Neural progenitor cell (in vitro differentiated cells): ENCODE measurements around the gene BHLHE40. TPM values are rescaled to one million over a fixed set of nuclear protein-coding genes. Genes with fewer than 3 reads are reported as not detected.

Experiments used
- DNase-seq: peaks from one replicate; pipeline ENCODE4 v3.0.0-alpha.2; 2016; ENCODE audit warnings: low spot score
- H2AFZ ChIP-seq: fragments of 200-600 bp; sonication (generic); replicated peaks from 2 replicates; pipeline ENCODE4 v1.6.1; 2016; ENCODE audit warnings: antibody characterized with exemption
- H3F3A ChIP-seq: fragments of 200-600 bp; sonication (generic); 2 replicates; pipeline ENCODE4 v1.6.1; 2016; ENCODE audit warnings: antibody characterized with exemption, low read depth
- H3K27ac ChIP-seq: fragments of 200-600 bp; sonication (generic); 2 replicates; pipeline ENCODE4 v1.5.1; 2016; ENCODE audit warnings: mild to moderate bottlenecking
- H3K27me3 ChIP-seq: fragments of 200-600 bp; sonication (generic); 2 replicates; pipeline ENCODE4 v1.6.1; 2016; ENCODE audit warnings: mild to moderate bottlenecking, moderate library complexity
- H3K36me3 ChIP-seq: fragments of 200-600 bp; sonication (generic); 2 replicates; pipeline ENCODE4 v1.5.1; 2016
- H3K4me1 ChIP-seq: fragments of 200-600 bp; sonication (generic); 2 replicates; pipeline ENCODE4 v1.6.1; 2016; ENCODE audit warnings: mixed run types
- H3K4me2 ChIP-seq: fragments of 200-600 bp; sonication (generic); 2 replicates; pipeline ENCODE4 v1.6.1; 2016
- H3K4me3 ChIP-seq: fragments of 200-600 bp; sonication (generic); 2 replicates; pipeline ENCODE4 v1.5.1; 2016
- H3K79me2 ChIP-seq: fragments of 200-600 bp; sonication (generic); 2 replicates; pipeline ENCODE4 v1.6.1; 2016; ENCODE audit warnings: low read depth
- H3K9ac ChIP-seq: fragments of 200-600 bp; sonication (generic); 2 replicates; pipeline ENCODE4 v1.6.1; 2016
- H3K9me3 ChIP-seq: fragments of 200-600 bp; sonication (generic); 2 replicates; pipeline ENCODE4 v1.5.1; 2016; ENCODE audit warnings: low read depth
- H4K20me1 ChIP-seq: fragments of 200-600 bp; sonication (generic); 2 replicates; pipeline ENCODE4 v1.6.1; 2016; ENCODE audit warnings: low read depth
- H3K27ac Mint-ChIP-seq: 3 replicates; pipeline ENCODE4 v1.8.0; 2021; ENCODE audit warnings: mixed read lengths
- H3K27me3 Mint-ChIP-seq: 2 replicates; pipeline ENCODE4 v1.8.0; 2022; ENCODE audit warnings: low read depth, mild to moderate bottlenecking, inconsistent platforms, moderate library complexity, mixed read lengths; ENCODE audit not compliant: insufficient read depth
- H3K36me3 Mint-ChIP-seq: 3 replicates; pipeline ENCODE4 v1.8.0; 2021; ENCODE audit warnings: mixed read lengths
- H3K4me1 Mint-ChIP-seq: 3 replicates; pipeline ENCODE4 v1.8.0; 2021; ENCODE audit warnings: mixed read lengths
- H3K4me3 Mint-ChIP-seq: 3 replicates; pipeline ENCODE4 v1.8.0; 2021; ENCODE audit warnings: mild to moderate bottlenecking, moderate library complexity, mixed read lengths
- H3K9me3 Mint-ChIP-seq: 3 replicates; pipeline ENCODE4 v1.8.0; 2020; ENCODE audit warnings: mixed read lengths
- EZH2 ChIP-seq: fragments of 200-600 bp; sonication (generic); IDR thresholded peaks from 2 replicates; pipeline ENCODE4 v1.6.1; 2017; ENCODE audit warnings: antibody characterized with exemption, mild to moderate bottlenecking, moderate library complexity
- EZH2phosphoT487 ChIP-seq: fragments of 200-600 bp; sonication (generic); IDR thresholded peaks from 2 replicates; pipeline ENCODE4 v1.6.1; 2017; ENCODE audit warnings: antibody characterized with exemption
- total RNA-seq: library from RNA; depleted of rRNA; stranded (reverse); fragments of >200 nt; gene quantifications from 2 replicates; pipeline ENCODE4 v1.2.3, GENCODE V29; 2015; ENCODE audit warnings: low replicate concordance
- TF ChIP-seq, protein P1 (sequence below): fragments of 200-600 bp; sonication (generic); IDR thresholded peaks from 2 replicates; pipeline ENCODE4 v1.5.1; 2017; ENCODE audit warnings: antibody characterized with exemption, mild to moderate bottlenecking

The BHLHE40 gene
- total RNA-seq, 1 donor from 2014 or later, result 0.34 TPM

- H3F3A ChIP-seq, result no peaks in the 10 kb centered on the region
- no peak overlapping the region for H3K9ac ChIP-seq
- Mint-ChIP-seq H3K4me1 (peaks cover 9% of the 10 kb centered on the region), H3K9me3 (no peaks in the 10 kb centered on the region), H3K27ac (peak overlapping the region; percentile 76), H3K36me3 (no peaks in the 10 kb centered on the region), H3K4me3 (no peak overlapping the region), H3K27me3 (peaks cover 2% of the 10 kb centered on the region)
- no peak overlapping the region for H3K4me3 ChIP-seq
- no peaks in the 10 kb centered on the region for H3K79me2 ChIP-seq
- H3K9me3 ChIP-seq, result no peaks in the 10 kb centered on the region
- H4K20me1 ChIP-seq, result no peaks in the 10 kb centered on the region
- H2AFZ ChIP-seq, result no peak overlapping the region
- H3K4me1 ChIP-seq, result no peaks in the 10 kb centered on the region
- no peak for TF ChIP-seq EZH2phosphoT487
- TF ChIP-seq EZH2, result no peak
- TF ChIP-seq, protein P1, sequence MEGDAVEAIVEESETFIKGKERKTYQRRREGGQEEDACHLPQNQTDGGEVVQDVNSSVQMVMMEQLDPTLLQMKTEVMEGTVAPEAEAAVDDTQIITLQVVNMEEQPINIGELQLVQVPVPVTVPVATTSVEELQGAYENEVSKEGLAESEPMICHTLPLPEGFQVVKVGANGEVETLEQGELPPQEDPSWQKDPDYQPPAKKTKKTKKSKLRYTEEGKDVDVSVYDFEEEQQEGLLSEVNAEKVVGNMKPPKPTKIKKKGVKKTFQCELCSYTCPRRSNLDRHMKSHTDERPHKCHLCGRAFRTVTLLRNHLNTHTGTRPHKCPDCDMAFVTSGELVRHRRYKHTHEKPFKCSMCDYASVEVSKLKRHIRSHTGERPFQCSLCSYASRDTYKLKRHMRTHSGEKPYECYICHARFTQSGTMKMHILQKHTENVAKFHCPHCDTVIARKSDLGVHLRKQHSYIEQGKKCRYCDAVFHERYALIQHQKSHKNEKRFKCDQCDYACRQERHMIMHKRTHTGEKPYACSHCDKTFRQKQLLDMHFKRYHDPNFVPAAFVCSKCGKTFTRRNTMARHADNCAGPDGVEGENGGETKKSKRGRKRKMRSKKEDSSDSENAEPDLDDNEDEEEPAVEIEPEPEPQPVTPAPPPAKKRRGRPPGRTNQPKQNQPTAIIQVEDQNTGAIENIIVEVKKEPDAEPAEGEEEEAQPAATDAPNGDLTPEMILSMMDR, result no peak
- no peaks in the 10 kb centered on the region for H3K27me3 ChIP-seq
- no peaks in the 10 kb centered on the region for H3K36me3 ChIP-seq
- no peak for DNase-seq
- H3K4me2 ChIP-seq, result no peak overlapping the region
- no peak overlapping the region for H3K27ac ChIP-seq
Measured at GRCh38 chr3:4994144-4994730, 15.0 kb downstream of the BHLHE40 start.

- Histone ChIP-seq H3K4me1 (no peaks in the 10 kb centered on the region), H2AFZ (no peak overlapping the region), H3K79me2 (no peaks in the 10 kb centered on the region), H3K36me3 (no peaks in the 10 kb centered on the region), H3K4me3 (no peak overlapping the region), H3K9ac (no peak overlapping the region), H3K4me2 (no peak overlapping the region), H3K27ac (no peak overlapping the region), H3K27me3 (no peaks in the 10 kb centered on the region), H3K9me3 (no peaks in the 10 kb centered on the region), H3F3A (no peaks in the 10 kb centered on the region), H4K20me1 (no peaks in the 10 kb centered on the region)
- Mint-ChIP-seq H3K36me3 (no peaks in the 10 kb centered on the region), H3K27ac (peak overlapping the region; percentile 76), H3K4me1 (peaks cover 9% of the 10 kb centered on the region), H3K9me3 (no peaks in the 10 kb centered on the region), H3K4me3 (no peak overlapping the region), H3K27me3 (peaks cover 2% of the 10 kb centered on the region)
- no peak for DNase-seq
- TF ChIP-seq, protein P1, result no peak
- no peak for TF ChIP-seq EZH2
- no peak for TF ChIP-seq EZH2phosphoT487
Measured at GRCh38 chr3:4994823-4995499, 15.7 kb downstream of the BHLHE40 start.

DNA sequence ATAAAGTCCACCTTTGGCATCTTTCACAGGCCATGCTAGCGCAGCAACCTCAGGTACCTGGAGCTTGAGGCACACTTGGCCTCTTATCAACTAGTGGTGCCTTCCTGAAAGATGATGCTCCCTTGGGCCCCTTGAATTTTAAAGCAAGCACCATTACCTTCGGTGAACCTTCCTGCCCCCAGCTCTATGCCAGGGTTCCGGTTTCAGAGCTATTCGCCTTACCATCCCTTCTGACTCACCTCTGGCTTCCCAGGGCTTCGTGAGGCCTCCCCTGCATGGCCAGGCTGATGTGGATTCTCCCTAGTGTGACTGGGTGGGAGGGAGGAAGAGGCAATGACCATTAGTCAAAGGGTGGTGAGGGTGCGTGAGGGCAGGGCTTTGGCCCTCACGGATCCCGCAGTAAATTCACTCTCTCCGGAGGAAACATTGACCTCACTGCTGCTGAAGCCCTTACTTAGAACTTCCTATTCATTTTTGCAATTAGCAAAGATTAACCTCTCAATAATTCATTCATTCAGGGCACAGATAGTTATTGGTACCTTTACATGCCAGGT is 16.3 kb downstream of the BHLHE40 start:
- H3K4me3 ChIP-seq, result no peak overlapping the region
- no peaks in the 10 kb centered on the region for H3K9me3 Mint-ChIP-seq
- no peak overlapping the region for H3K4me3 Mint-ChIP-seq
- no peaks in the 10 kb centered on the region for H3F3A ChIP-seq
- H2AFZ ChIP-seq, result no peak overlapping the region
- H3K9ac ChIP-seq, result no peak overlapping the region
- H3K27ac Mint-ChIP-seq, result peak overlapping the region; percentile 16
- H4K20me1 ChIP-seq, result no peaks in the 10 kb centered on the region
- no peak for DNase-seq
- no peaks in the 10 kb centered on the region for H3K36me3 Mint-ChIP-seq
- H3K9me3 ChIP-seq, result no peaks in the 10 kb centered on the region
- H3K4me2 ChIP-seq, result no peak overlapping the region
- H3K4me1 Mint-ChIP-seq, result peaks cover 9% of the 10 kb centered on the region
- peaks cover 2% of the 10 kb centered on the region for H3K27me3 Mint-ChIP-seq
- H3K36me3 ChIP-seq, result no peaks in the 10 kb centered on the region
- TF ChIP-seq EZH2phosphoT487 (no peak), EZH2 (no peak)
- TF ChIP-seq, protein P1, result no peak
- H3K27me3 ChIP-seq, result no peaks in the 10 kb centered on the region
- H3K79me2 ChIP-seq, result no peaks in the 10 kb centered on the region
- no peak overlapping the region for H3K27ac ChIP-seq
- H3K4me1 ChIP-seq, result no peaks in the 10 kb centered on the region
